HEK293 (cell line): ENCODE results near the gene GNG12.

Experiments
- HOXD13 ChIP-seq: sonication (generic); formaldehyde crosslinking; IDR thresholded peaks from 2 replicates; pipeline ENCODE4 v1.8.0; 2022; ENCODE audit warnings: missing genetic modification reagents, borderline replicate concordance
- KLF1 ChIP-seq: fragments of 450-650 bp; formaldehyde crosslinking; IDR thresholded peaks from 2 replicates; pipeline ENCODE4 v1.5.1; 2016; ENCODE audit warnings: missing biosample characterization, missing genetic modification characterization
- ZFHX2 ChIP-seq: fragments of 450-650 bp; formaldehyde crosslinking; conservative IDR thresholded peaks from 2 replicates; pipeline ENCODE4 v1.5.1; 2016; ENCODE audit warnings: missing biosample characterization, missing genetic modification characterization
- ZNF23 ChIP-seq: fragments of 450-650 bp; formaldehyde crosslinking; IDR thresholded peaks from 2 replicates; pipeline ENCODE4 v1.5.1; 2016; ENCODE audit warnings: missing biosample characterization, missing genetic modification characterization, borderline replicate concordance
- ZNF423 ChIP-seq: fragments of 450-650 bp; formaldehyde crosslinking; IDR thresholded peaks from 2 replicates; pipeline ENCODE4 v1.5.1; 2016; ENCODE audit warnings: missing biosample characterization, missing genetic modification characterization
- ZNF501 ChIP-seq: fragments of 450-650 bp; formaldehyde crosslinking; IDR thresholded peaks from 2 replicates; pipeline ENCODE4 v1.5.1; 2016; ENCODE audit warnings: missing biosample characterization, missing genetic modification characterization
- ZNF549 ChIP-seq: fragments of 450-650 bp; IDR thresholded peaks from 2 replicates; pipeline ENCODE4 v1.5.1; 2018; ENCODE audit warnings: missing biosample characterization, missing genetic modification characterization, mild to moderate bottlenecking, inconsistent platforms, moderate library complexity
- ZNF624 ChIP-seq: fragments of 450-650 bp; formaldehyde crosslinking; IDR thresholded peaks from 2 replicates; pipeline ENCODE4 v1.5.1; 2017; ENCODE audit warnings: missing biosample characterization, missing genetic modification characterization
- TF ChIP-seq, protein P1 (sequence below): fragments of 450-650 bp; formaldehyde crosslinking; IDR thresholded peaks from 2 replicates; pipeline ENCODE4 v1.5.1; 2016; ENCODE audit warnings: missing biosample characterization, missing genetic modification characterization
- TF ChIP-seq, protein P2 (sequence below): fragments of 450-650 bp; formaldehyde crosslinking; IDR thresholded peaks from 2 replicates; pipeline ENCODE4 v1.5.1; 2016; ENCODE audit warnings: missing biosample characterization, missing genetic modification characterization
- TF ChIP-seq, protein P3 (sequence below): fragments of 450-650 bp; formaldehyde crosslinking; IDR thresholded peaks from 2 replicates; pipeline ENCODE4 v1.5.1; 2016; ENCODE audit warnings: missing biosample characterization, missing genetic modification characterization, low read depth

DNA sequence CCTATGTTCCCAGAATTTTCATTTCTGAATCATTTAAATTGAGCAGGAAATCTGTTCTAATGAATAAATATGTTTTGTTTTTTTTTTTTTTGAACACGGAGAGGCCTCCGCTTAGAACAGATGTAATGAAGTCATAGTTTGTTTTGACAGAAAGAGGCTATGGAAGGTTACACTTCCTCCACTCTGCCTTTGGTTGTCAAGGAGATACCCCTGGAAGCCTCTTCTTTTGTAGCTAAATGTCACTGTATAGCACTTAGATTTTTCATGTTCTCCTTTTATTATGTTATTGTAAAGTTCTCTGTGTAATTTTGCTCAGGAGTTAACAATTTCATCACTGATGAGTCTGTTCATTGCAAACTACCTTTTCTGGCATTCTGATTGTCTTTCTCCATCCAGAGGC is 22.7 kb upstream of the GNG12 start:
- TF ChIP-seq ZNF549 (tag by site-specific recombination) (no peak), KLF1 (tag by site-specific recombination) (no peak), ZNF423 (tag by site-specific recombination) (no peak), ZNF23 (tag by site-specific recombination) (no peak), ZNF624 (no peak), HOXD13 (no peak), ZFHX2 (no peak), ZNF501 (no peak)
- TF ChIP-seq, protein P1, sequence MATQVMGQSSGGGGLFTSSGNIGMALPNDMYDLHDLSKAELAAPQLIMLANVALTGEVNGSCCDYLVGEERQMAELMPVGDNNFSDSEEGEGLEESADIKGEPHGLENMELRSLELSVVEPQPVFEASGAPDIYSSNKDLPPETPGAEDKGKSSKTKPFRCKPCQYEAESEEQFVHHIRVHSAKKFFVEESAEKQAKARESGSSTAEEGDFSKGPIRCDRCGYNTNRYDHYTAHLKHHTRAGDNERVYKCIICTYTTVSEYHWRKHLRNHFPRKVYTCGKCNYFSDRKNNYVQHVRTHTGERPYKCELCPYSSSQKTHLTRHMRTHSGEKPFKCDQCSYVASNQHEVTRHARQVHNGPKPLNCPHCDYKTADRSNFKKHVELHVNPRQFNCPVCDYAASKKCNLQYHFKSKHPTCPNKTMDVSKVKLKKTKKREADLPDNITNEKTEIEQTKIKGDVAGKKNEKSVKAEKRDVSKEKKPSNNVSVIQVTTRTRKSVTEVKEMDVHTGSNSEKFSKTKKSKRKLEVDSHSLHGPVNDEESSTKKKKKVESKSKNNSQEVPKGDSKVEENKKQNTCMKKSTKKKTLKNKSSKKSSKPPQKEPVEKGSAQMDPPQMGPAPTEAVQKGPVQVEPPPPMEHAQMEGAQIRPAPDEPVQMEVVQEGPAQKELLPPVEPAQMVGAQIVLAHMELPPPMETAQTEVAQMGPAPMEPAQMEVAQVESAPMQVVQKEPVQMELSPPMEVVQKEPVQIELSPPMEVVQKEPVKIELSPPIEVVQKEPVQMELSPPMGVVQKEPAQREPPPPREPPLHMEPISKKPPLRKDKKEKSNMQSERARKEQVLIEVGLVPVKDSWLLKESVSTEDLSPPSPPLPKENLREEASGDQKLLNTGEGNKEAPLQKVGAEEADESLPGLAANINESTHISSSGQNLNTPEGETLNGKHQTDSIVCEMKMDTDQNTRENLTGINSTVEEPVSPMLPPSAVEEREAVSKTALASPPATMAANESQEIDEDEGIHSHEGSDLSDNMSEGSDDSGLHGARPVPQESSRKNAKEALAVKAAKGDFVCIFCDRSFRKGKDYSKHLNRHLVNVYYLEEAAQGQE (tag by site-specific recombination): no peak
- TF ChIP-seq, protein P2, sequence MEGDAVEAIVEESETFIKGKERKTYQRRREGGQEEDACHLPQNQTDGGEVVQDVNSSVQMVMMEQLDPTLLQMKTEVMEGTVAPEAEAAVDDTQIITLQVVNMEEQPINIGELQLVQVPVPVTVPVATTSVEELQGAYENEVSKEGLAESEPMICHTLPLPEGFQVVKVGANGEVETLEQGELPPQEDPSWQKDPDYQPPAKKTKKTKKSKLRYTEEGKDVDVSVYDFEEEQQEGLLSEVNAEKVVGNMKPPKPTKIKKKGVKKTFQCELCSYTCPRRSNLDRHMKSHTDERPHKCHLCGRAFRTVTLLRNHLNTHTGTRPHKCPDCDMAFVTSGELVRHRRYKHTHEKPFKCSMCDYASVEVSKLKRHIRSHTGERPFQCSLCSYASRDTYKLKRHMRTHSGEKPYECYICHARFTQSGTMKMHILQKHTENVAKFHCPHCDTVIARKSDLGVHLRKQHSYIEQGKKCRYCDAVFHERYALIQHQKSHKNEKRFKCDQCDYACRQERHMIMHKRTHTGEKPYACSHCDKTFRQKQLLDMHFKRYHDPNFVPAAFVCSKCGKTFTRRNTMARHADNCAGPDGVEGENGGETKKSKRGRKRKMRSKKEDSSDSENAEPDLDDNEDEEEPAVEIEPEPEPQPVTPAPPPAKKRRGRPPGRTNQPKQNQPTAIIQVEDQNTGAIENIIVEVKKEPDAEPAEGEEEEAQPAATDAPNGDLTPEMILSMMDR: no peak
- TF ChIP-seq, protein P3, sequence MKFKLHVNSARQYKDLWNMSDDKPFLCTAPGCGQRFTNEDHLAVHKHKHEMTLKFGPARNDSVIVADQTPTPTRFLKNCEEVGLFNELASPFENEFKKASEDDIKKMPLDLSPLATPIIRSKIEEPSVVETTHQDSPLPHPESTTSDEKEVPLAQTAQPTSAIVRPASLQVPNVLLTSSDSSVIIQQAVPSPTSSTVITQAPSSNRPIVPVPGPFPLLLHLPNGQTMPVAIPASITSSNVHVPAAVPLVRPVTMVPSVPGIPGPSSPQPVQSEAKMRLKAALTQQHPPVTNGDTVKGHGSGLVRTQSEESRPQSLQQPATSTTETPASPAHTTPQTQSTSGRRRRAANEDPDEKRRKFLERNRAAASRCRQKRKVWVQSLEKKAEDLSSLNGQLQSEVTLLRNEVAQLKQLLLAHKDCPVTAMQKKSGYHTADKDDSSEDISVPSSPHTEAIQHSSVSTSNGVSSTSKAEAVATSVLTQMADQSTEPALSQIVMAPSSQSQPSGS (tag by site-specific recombination): no peak
